Endodermal cell (in vitro differentiated cells): ENCODE data around the gene SF3B5. TPM values are rescaled to one million over a fixed set of nuclear protein-coding genes. Genes with fewer than 3 reads are reported as not detected.
"Not testable (repeated sequence)": the region's sequence is repeated elsewhere in the genome, so short reads cannot be mapped to it uniquely, and the experiment has no call there.

Source experiments
- DNase-seq: peaks from one replicate; pipeline ENCODE4 v3.0.0-alpha.2; 2017
- H3K27ac ChIP-seq: 2 replicates; pipeline ENCODE4 v1.5.1; 2013; ENCODE audit warnings: mild to moderate bottlenecking, low read depth, low read length, moderate library complexity
- H3K27me3 ChIP-seq: 2 replicates; pipeline ENCODE4 v1.6.1; 2013; ENCODE audit warnings: mild to moderate bottlenecking, low read length, moderate library complexity; ENCODE audit not compliant: insufficient read depth, control insufficient read depth, poor library complexity, severe bottlenecking
- H3K36me3 ChIP-seq: 2 replicates; pipeline ENCODE4 v1.7.0; 2013; ENCODE audit warnings: mild to moderate bottlenecking, low read length, moderate library complexity; ENCODE audit not compliant: control insufficient read depth, insufficient read depth
- H3K4me1 ChIP-seq: one replicate; pipeline ENCODE4 v1.7.0; 2013; ENCODE audit warnings: low read length; ENCODE audit not compliant: control insufficient read depth, insufficient read depth
- H3K4me3 ChIP-seq: 2 replicates; pipeline ENCODE4 v1.5.1; 2013; ENCODE audit warnings: mild to moderate bottlenecking, low read length, moderate library complexity
- H3K9ac ChIP-seq: 2 replicates; pipeline ENCODE4 v1.6.1; 2013; ENCODE audit warnings: mild to moderate bottlenecking, low read length, moderate library complexity; ENCODE audit not compliant: poor library complexity, severe bottlenecking; ENCODE audit errors: extremely low read depth
- H3K9me3 ChIP-seq: 2 replicates; pipeline ENCODE4 v1.6.1; 2013; ENCODE audit warnings: mild to moderate bottlenecking, low read length, moderate library complexity; ENCODE audit not compliant: control insufficient read depth
- H3K27ac Mint-ChIP-seq: 2 replicates; pipeline ENCODE4 v1.8.0; 2020; ENCODE audit warnings: mixed read lengths
- H3K27me3 Mint-ChIP-seq: 2 replicates; pipeline ENCODE4 v1.8.0; 2021; ENCODE audit warnings: mild to moderate bottlenecking, mixed read lengths; ENCODE audit not compliant: insufficient read depth
- H3K36me3 Mint-ChIP-seq: 2 replicates; pipeline ENCODE4 v1.8.0; 2020; ENCODE audit warnings: low read depth, mixed read lengths
- H3K4me1 Mint-ChIP-seq: 2 replicates; pipeline ENCODE4 v1.8.0; 2020; ENCODE audit warnings: mixed read lengths
- H3K4me3 Mint-ChIP-seq: 2 replicates; pipeline ENCODE4 v1.8.0; 2020; ENCODE audit warnings: mild to moderate bottlenecking, moderate library complexity, mixed read lengths
- H3K9me3 Mint-ChIP-seq: 2 replicates; pipeline ENCODE4 v1.8.0; 2020; ENCODE audit warnings: mild to moderate bottlenecking, mixed read lengths
- CTCF ChIP-seq: fragments of 200-600 bp; sonication (generic); conservative IDR thresholded peaks from 2 replicates; pipeline ENCODE4 v1.5.0; 2021; ENCODE audit warnings: antibody characterized with exemption, mild to moderate bottlenecking
- WGBS, 2 experiments: methylation state at CpG; one replicate each; pipeline versions ENCODE4 v1.1.5 to v1.1.7; 2013; ENCODE audit warnings: missing lambda C conversion rate in 2 of 2, mixed read lengths in 1 of 2; ENCODE audit not compliant: insufficient coverage in 1 of 2, insufficient read length in 1 of 2; 5-methylcytosine and 5-hydroxymethylcytosine counted together
- total RNA-seq, 2 donors: library from RNA; stranded (reverse); fragmentation: NEBNext Ultra II Directional in 1 of 2; extraction: Animal tissue kit (Norgen Biotek cat#: 25700) in 1 of 2; gene quantifications; 2 replicates in 1 of 2; 3 replicates in 1 of 2; pipeline ENCODE4 v1.2.1, GENCODE V29; 2021

The SF3B5 gene
- total RNA-seq, 2 donors from 2014 or later, result 124 to 138 TPM

GRCh38 chr6:144087789-144088426 lies 7.5 kb downstream of the SF3B5 start:
- Histone ChIP-seq H3K4me3 (no peak overlapping the region), H3K27ac (no peak overlapping the region), H3K27me3 (no peaks in the 10 kb centered on the region), H3K4me1 (no peaks in the 10 kb centered on the region), H3K9ac (no peak overlapping the region), H3K9me3 (no peaks in the 10 kb centered on the region), H3K36me3 (peaks cover 9% of the 10 kb centered on the region)
- no peak overlapping the region for H3K27ac Mint-ChIP-seq
- H3K4me1 Mint-ChIP-seq, result no peaks in the 10 kb centered on the region
- peak; percentile 57 for TF ChIP-seq CTCF
- H3K36me3 Mint-ChIP-seq, result no peaks in the 10 kb centered on the region
- H3K9me3 Mint-ChIP-seq, result no peaks in the 10 kb centered on the region
- DNase-seq, result no peak
- no peaks in the 10 kb centered on the region for H3K27me3 Mint-ChIP-seq
- no peak overlapping the region for H3K4me3 Mint-ChIP-seq
- 76 to 79% methylated on average over 10 to 13 of the region's 13 CpGs for WGBS, 2 experiments

DNA sequence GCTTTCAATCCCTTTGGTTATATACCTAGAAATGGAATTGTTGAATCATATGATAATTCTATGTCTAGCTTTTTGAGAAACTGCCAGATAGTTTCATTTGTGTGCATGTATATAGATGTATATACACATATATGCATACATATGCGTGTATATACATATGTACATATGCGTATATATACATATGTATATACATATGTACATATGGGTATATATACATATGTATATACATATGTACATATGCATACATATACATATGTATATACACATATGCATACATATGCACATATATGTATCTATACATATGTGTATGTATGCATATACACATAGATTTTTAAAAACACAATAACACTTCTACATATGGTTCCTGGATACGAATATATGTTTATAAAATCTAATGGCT lies 8.4 kb downstream of the SF3B5 start:
- no peak for TF ChIP-seq CTCF
- no peak overlapping the region for H3K27ac ChIP-seq
- no peak for DNase-seq

DNA sequence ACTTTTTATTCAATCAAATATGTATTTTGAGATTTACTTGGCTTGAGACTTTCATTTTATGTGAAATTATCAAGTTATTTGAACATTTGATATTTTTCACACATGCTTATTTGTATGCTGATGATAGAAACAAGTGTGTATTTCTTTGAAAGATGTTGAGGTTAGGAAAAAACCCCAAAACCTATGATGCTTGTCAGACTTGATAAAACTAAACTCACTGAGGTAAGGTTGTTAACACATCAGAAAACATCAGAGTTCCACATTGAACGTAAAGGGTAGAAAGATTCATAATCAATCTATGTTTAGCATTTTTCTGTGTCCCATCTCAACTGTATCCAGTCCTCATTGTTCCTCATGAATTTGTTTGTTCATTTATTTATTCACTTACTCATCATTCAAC lies 12.2 kb downstream of the SF3B5 start:
- H3K4me1 Mint-ChIP-seq, result no peaks in the 10 kb centered on the region
- Histone ChIP-seq H3K27me3 (peaks cover 2% of the 10 kb centered on the region), H3K27ac (no peak overlapping the region), H3K36me3 (no peaks in the 10 kb centered on the region), H3K4me3 (no peak overlapping the region), H3K4me1 (peaks cover 6% of the 10 kb centered on the region), H3K9ac (no peak overlapping the region), H3K9me3 (no peaks in the 10 kb centered on the region)
- H3K4me3 Mint-ChIP-seq, result no peak overlapping the region
- no peaks in the 10 kb centered on the region for H3K9me3 Mint-ChIP-seq
- no peak overlapping the region for H3K27ac Mint-ChIP-seq
- 90 to 91% methylated on average over 1 of the region's 1 CpG for WGBS, 2 experiments
- no peak for TF ChIP-seq CTCF
- peaks cover 6% of the 10 kb centered on the region for H3K27me3 Mint-ChIP-seq
- DNase-seq, result no peak
- no peaks in the 10 kb centered on the region for H3K36me3 Mint-ChIP-seq

More for the DNA sequence above, 8.4 kb downstream of the SF3B5 start:
- Histone ChIP-seq H3K27me3 (no peaks in the 10 kb centered on the region), H3K36me3 (no peaks in the 10 kb centered on the region), H3K4me3 (no peak overlapping the region), H3K9me3 (no peaks in the 10 kb centered on the region), H3K9ac (no peak overlapping the region), H3K4me1 (peaks cover 4% of the 10 kb centered on the region)
- no peak overlapping the region for H3K27ac Mint-ChIP-seq
- no peaks in the 10 kb centered on the region for H3K36me3 Mint-ChIP-seq
- H3K4me3 Mint-ChIP-seq, result no peak overlapping the region
- no peaks in the 10 kb centered on the region for H3K4me1 Mint-ChIP-seq
- 100% methylated on average over 1 of the region's 3 CpGs; no CpG with 5 or more reads in 1 of the 2 experiments for WGBS, 2 experiments
- no peaks in the 10 kb centered on the region for H3K27me3 Mint-ChIP-seq
- H3K9me3 Mint-ChIP-seq, result no peaks in the 10 kb centered on the region

DNA sequence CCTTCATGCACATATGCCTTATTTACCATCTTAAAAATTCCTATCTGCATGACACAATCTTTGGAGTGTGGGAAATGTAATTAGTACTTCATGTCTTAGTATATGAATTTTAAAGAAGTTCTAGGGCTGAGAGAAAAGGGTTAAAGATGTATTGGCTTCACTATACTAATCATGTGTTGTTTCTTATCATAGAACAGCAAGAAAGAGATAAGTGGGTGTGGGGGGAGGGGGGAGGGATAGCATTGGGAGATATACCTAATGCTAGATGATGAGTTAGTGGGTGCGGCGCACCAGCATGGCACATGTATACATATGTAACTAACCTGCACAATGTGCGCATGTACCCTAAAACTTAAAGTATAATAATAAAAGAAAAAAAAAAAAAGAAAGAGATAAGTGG lies 13.0 kb downstream of the SF3B5 start:
- not testable (repeated sequence) for H3K27me3 ChIP-seq, H3K36me3 Mint-ChIP-seq, DNase-seq, H3K27ac ChIP-seq, H3K27me3 Mint-ChIP-seq, H3K36me3 ChIP-seq, H3K9ac ChIP-seq, H3K4me1 Mint-ChIP-seq, H3K9me3 Mint-ChIP-seq, H3K4me3 Mint-ChIP-seq, H3K9me3 ChIP-seq, H3K4me1 ChIP-seq, H3K4me3 ChIP-seq, H3K27ac Mint-ChIP-seq
- WGBS, 2 experiments, result no CpG with 5 or more reads among the region's 3 CpGs
